K562 (cell line): ENCODE results near the gene DDX60.

Source experiments
- ESRRA ChIP-seq: fragments of 450-650 bp; IDR thresholded peaks from 2 replicates; pipeline ENCODE4 v1.6.1; 2014; ENCODE audit warnings: low read depth, mild to moderate bottlenecking, moderate library complexity, borderline replicate concordance
- GABPB1 ChIP-seq: sonication (generic); formaldehyde crosslinking; IDR thresholded peaks from 2 replicates; pipeline ENCODE4 v1.8.0; 2022; ENCODE audit warnings: mild to moderate bottlenecking, missing genetic modification reagents
- KAT7 ChIP-seq: sonication (generic); formaldehyde crosslinking; IDR thresholded peaks from 2 replicates; pipeline ENCODE4 v1.8.0; 2022; ENCODE audit warnings: missing genetic modification reagents, mild to moderate bottlenecking, borderline replicate concordance
- NFYB ChIP-seq: IDR thresholded peaks from 2 replicates; pipeline ENCODE4 v1.6.1; 2011; ENCODE audit warnings: mild to moderate bottlenecking, moderate library complexity; ENCODE audit not compliant: insufficient read length; ENCODE audit errors: extremely low read depth
- RAD21 ChIP-seq, 2 experiments: fragments of 250-450 bp in 1 of 2; fragments of 450-650 bp in 1 of 2; sonication (Bioruptor Pico) in 1 of 2; formaldehyde crosslinking in 1 of 2; IDR thresholded peaks in 1 of 2; conservative IDR thresholded peaks in 1 of 2; 2 replicates each; pipeline versions ENCODE4 v1.4.0 to v1.8.0; 2020 to 2022; ENCODE audit warnings: mild to moderate bottlenecking in 2 of 2, moderate library complexity in 1 of 2
- RBBP5 ChIP-seq: fragments of 200-600 bp; sonication (generic); IDR thresholded peaks from 2 replicates; pipeline ENCODE4 v1.6.1; 2012; ENCODE audit warnings: borderline replicate concordance, mild to moderate bottlenecking, low read length, control low read depth, inconsistent platforms; ENCODE audit not compliant: insufficient read depth, poor library complexity, severe bottlenecking
- SOX6 ChIP-seq: fragments of 450-650 bp; IDR thresholded peaks from 2 replicates; pipeline ENCODE4 v1.6.1; 2014; ENCODE audit warnings: mild to moderate bottlenecking
- ZNF707 ChIP-seq: fragments of 250-450 bp; sonication (Bioruptor Pico); conservative IDR thresholded peaks from 2 replicates; pipeline ENCODE4 v1.8.0; 2022; ENCODE audit warnings: inconsistent platforms, mild to moderate bottlenecking, moderate library complexity
- TF ChIP-seq, protein P1 (sequence below): fragments of 250-450 bp; sonication (Bioruptor Pico); IDR thresholded peaks from 2 replicates; pipeline ENCODE4 v1.5.0; 2020; ENCODE audit warnings: mild to moderate bottlenecking, borderline replicate concordance
- TF ChIP-seq, protein P2 (sequence below), 3 experiments: IDR thresholded peaks in 2 of 3; conservative IDR thresholded peaks in 1 of 3; 2 replicates each; pipeline ENCODE4 v1.5.1; 2011 to 2012; ENCODE audit warnings: low read length in 3 of 3, mild to moderate bottlenecking in 3 of 3, control low read depth in 2 of 3, improper control_type of control experiment in 1 of 3, inconsistent platforms in 1 of 3, low read depth in 1 of 3, mixed read lengths in 1 of 3, moderate library complexity in 1 of 3; ENCODE audit not compliant: insufficient read depth in 2 of 3
- TF ChIP-seq, protein P3 (sequence below): sonication (generic); formaldehyde crosslinking; IDR thresholded peaks from 2 replicates; pipeline ENCODE4 v1.8.1; 2023; ENCODE audit warnings: mild to moderate bottlenecking, missing genetic modification reagents

DNA sequence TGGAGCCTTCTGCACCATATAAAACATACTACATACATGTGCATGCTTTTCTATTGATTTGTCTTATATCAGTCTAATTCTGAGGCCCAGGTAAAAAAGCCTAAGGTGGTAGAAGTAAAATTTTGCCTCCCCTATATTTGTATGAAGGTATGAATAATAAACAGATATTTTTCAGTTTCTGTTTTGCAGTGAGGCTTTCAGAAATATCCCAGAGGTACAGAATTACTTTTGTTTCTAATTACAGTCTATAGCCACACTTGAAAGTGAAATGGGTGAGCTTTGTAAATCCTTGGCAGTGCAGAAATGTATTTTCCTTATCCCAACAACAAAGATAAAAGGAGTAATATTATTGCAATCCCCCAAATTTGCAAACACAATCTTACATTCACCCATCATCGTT lies 59.5 kb downstream of the DDX60 start:
- no peak for TF ChIP-seq ESRRA
- TF ChIP-seq ZNF707 = no peak
- no peak for TF ChIP-seq RBBP5
- no peak for TF ChIP-seq RAD21 (CRISPR knock-in tag; conservative IDR thresholded peaks at IDR 0.05 in 1 of 2, IDR thresholded peaks at IDR 0.05 in 1 of 2)
- TF ChIP-seq, protein P1, sequence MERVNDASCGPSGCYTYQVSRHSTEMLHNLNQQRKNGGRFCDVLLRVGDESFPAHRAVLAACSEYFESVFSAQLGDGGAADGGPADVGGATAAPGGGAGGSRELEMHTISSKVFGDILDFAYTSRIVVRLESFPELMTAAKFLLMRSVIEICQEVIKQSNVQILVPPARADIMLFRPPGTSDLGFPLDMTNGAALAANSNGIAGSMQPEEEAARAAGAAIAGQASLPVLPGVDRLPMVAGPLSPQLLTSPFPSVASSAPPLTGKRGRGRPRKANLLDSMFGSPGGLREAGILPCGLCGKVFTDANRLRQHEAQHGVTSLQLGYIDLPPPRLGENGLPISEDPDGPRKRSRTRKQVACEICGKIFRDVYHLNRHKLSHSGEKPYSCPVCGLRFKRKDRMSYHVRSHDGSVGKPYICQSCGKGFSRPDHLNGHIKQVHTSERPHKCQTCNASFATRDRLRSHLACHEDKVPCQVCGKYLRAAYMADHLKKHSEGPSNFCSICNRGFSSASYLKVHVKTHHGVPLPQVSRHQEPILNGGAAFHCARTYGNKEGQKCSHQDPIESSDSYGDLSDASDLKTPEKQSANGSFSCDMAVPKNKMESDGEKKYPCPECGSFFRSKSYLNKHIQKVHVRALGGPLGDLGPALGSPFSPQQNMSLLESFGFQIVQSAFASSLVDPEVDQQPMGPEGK (CRISPR knock-in tag) = no peak
- no peak for TF ChIP-seq GABPB1
- no peak for TF ChIP-seq KAT7 (CRISPR knock-in tag)
- TF ChIP-seq SOX6 = no peak
- TF ChIP-seq, protein P2, sequence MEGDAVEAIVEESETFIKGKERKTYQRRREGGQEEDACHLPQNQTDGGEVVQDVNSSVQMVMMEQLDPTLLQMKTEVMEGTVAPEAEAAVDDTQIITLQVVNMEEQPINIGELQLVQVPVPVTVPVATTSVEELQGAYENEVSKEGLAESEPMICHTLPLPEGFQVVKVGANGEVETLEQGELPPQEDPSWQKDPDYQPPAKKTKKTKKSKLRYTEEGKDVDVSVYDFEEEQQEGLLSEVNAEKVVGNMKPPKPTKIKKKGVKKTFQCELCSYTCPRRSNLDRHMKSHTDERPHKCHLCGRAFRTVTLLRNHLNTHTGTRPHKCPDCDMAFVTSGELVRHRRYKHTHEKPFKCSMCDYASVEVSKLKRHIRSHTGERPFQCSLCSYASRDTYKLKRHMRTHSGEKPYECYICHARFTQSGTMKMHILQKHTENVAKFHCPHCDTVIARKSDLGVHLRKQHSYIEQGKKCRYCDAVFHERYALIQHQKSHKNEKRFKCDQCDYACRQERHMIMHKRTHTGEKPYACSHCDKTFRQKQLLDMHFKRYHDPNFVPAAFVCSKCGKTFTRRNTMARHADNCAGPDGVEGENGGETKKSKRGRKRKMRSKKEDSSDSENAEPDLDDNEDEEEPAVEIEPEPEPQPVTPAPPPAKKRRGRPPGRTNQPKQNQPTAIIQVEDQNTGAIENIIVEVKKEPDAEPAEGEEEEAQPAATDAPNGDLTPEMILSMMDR (IDR thresholded peaks at IDR 0.05 in 2 of 3, conservative IDR thresholded peaks at IDR 0.05 in 1 of 3; ENCODE audit: insufficient read depth in 2 of 3, low read depth in 1 of 3, low read length in 3 of 3) = no peak
- no peak for TF ChIP-seq NFYB
- TF ChIP-seq, protein P3, sequence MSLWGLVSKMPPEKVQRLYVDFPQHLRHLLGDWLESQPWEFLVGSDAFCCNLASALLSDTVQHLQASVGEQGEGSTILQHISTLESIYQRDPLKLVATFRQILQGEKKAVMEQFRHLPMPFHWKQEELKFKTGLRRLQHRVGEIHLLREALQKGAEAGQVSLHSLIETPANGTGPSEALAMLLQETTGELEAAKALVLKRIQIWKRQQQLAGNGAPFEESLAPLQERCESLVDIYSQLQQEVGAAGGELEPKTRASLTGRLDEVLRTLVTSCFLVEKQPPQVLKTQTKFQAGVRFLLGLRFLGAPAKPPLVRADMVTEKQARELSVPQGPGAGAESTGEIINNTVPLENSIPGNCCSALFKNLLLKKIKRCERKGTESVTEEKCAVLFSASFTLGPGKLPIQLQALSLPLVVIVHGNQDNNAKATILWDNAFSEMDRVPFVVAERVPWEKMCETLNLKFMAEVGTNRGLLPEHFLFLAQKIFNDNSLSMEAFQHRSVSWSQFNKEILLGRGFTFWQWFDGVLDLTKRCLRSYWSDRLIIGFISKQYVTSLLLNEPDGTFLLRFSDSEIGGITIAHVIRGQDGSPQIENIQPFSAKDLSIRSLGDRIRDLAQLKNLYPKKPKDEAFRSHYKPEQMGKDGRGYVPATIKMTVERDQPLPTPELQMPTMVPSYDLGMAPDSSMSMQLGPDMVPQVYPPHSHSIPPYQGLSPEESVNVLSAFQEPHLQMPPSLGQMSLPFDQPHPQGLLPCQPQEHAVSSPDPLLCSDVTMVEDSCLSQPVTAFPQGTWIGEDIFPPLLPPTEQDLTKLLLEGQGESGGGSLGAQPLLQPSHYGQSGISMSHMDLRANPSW (CRISPR knock-in tag) = no peak
